ENCODE measurements around the gene CCL23.

CCL23 gene

DNA sequence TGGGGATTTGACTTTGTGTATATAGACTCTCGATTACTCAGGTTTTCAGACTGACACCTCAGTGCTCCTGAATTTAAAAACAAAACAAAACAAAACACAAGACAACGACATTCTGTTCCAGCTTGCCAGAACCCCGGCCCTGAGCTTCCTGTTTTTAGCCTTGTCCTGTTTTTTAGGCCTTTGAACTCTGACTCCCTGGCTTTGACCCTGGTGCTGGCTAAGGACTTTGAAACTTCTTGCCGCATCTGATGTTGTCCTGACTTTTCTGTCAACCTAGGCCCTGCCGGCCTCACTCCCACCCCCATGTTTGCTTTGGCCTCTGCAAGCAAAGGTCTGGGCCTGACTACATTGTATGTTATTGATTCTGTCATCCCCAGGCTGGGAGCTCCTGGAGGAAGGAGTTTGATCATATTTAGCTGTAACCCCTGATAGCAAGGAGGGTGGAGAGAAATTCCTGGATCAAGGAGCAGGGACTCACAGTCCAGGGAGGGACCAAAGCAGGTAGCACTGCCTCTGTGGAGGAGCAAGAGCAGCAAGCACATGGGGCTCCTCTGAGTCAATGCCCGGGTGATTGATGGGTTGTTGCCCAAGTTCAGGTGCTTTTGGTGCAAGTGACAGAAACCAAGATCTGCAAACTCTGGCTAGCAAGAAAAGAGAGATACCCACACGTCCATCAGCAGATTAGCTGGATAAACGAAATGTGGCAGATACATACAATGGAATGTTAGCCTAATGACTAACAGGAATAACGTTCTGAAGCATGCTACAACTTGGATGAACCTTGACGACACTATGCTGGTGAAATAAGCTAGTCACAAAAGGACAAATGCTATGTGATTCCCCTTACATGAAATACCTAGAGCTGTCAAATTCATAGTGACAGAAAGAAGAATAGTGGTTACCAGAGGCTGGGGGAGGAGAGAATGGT is 44.2 kb downstream of the CCL23 start:
- in situ Hi-C loops (cut with HindIII; ENCODE audit: low pct_unique_long_range_greater_than_20kb, low sequenced_read_pairs): no loop called here
- no peak for DNase-seq (ENCODE audit: low read depth in 1 of 2, low spot score in 1 of 2)
- TF ChIP-seq JUND (IDR thresholded peaks at IDR 0.05; ENCODE audit: low read depth): no peak

DNA sequence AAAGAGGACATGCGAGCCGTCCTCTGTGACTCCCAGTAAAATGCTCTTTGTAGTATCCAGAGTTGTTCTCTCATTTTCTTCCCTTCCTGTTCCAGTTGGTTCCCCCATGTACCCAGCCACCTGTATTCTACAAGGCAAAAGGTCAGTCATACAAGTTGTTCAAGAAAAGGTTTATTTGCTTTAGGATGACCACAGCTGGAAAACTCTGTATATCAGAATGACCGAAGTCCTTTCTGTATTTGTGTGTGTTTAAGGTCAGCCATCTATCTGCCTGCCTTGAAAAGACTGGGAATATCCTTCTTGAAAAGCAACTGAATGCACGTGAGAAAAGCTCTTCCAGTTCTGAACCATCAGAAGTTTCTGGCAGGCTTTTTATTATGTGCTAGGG is 44.8 kb downstream of the CCL23 start:
- in situ Hi-C loops (cut with HindIII; ENCODE audit: low pct_unique_long_range_greater_than_20kb, low sequenced_read_pairs): no loop called here
- TF ChIP-seq JUND (IDR thresholded peaks at IDR 0.05; ENCODE audit: low read depth): no peak
- no peak for DNase-seq (ENCODE audit: low read depth in 1 of 2, low spot score in 1 of 2)

DNA sequence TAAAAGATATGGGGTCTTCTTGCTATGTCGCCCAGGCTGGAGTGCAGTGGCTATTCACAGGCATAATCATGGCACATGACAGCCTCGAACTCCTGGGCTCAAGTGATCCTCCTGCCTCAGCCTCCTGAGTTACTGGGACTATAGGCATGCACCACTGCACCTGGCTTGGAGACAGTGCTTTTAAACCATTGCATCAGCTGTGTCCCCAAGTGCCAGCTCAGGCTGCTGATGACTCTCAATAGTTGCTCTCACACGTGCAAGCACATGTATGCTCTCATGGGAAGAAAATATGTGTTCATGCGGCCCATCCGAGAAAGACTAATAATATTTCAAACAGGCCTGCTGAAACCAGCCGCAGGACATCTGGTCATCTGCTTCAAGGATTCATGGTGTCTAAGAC is 45.2 kb downstream of the CCL23 start:
- no peak for TF ChIP-seq JUND (IDR thresholded peaks at IDR 0.05; ENCODE audit: low read depth)
- no peak for DNase-seq (ENCODE audit: low read depth in 1 of 2, low spot score in 1 of 2)
- in situ Hi-C loops (cut with HindIII; ENCODE audit: low pct_unique_long_range_greater_than_20kb, low sequenced_read_pairs): no loop called here

DNA sequence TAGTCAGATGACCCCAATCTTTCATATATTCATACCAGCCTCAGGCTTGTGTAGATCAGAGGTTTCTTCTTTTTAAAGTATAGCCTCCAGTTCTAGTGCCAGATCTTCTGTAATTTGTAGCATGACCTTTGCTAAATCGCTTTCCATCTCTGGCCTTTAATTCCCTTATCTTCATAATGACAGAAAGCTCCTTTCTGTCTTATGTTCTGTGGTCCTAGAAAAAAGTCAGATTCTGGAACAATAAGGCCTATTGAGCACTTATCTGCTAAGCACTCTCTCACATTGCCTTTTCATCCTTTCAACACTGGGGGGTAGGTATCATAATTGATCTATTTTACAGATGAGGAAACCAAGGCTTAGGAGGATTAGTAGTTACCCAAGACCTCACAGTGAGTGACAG is 45.7 kb downstream of the CCL23 start:
- no peak for TF ChIP-seq JUND (IDR thresholded peaks at IDR 0.05; ENCODE audit: low read depth)
- no peak for DNase-seq (ENCODE audit: low read depth in 1 of 2, low spot score in 1 of 2)
- in situ Hi-C loops (cut with HindIII; ENCODE audit: low pct_unique_long_range_greater_than_20kb, low sequenced_read_pairs): no loop called here

DNA sequence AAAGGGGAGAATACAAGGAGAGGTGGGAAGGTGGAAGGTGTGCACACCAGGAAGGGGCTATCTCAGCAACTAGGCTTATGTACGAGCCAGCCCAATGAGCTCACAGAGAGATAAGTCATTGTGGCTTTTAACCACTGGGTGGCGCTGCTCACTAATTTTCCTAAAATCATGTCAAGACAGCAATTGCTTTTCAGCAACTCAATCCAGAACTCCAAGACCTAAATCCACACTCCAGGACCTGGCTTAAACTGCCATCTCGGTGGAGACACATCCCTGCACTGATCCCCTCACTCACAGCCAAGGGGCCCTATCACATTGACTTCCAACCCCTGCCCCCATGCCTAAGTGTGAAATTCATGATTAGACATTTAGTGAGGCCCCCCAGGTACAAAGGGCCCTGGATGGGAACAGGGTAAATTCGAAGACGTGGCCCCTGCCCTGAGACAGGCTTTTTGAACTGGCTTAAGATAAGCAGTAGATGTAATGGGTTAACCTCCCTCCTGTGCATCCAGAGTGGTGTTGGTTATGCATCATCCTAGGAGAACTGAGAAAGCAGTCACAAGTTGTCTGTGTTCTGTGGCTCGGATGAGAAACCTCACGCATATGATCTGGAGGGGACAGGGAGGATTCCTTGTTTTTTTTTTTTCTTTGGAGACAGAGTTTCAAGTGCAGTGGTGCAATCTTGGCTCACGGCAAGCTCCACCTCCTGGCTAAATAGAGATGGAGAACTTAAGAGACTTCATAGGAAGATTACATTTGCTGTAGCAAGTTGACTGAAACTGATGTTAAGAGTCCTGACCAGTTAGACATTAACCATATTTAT is 48.0 kb downstream of the CCL23 start:
- TF ChIP-seq JUND (IDR thresholded peaks at IDR 0.05; ENCODE audit: low read depth): no peak
- in situ Hi-C loops (cut with HindIII; ENCODE audit: low pct_unique_long_range_greater_than_20kb, low sequenced_read_pairs): no loop called here

DNA sequence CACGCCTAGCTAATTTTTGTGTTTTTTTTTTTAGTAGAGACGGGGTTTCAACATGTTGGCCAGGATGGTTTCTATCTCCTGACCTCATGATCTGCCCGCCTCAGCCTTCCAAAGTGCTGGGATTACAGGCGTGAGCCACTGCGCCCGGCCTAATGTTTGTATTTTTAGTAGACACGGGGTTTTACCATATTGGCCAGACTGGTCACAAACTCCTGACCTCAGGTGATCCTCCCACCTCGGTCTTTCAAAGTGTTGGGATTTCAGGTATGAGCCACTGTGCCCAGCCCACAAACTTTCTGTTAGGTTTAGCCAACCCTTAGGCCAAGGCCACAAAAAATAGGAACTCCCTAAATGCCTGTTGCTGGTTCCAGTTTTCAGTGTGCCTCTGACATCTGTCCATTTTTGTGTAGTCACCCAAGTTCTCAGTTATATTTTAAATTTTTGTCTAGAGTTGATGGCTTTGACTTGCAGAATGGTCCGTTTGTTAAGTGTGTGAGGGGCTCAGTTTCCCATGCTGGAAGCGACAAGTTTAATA is 49.2 kb downstream of the CCL23 start:
- in situ Hi-C loops (cut with HindIII; ENCODE audit: low pct_unique_long_range_greater_than_20kb, low sequenced_read_pairs): no loop called here
- TF ChIP-seq JUND (IDR thresholded peaks at IDR 0.05; ENCODE audit: low read depth): no peak
- no peak for DNase-seq (ENCODE audit: low read depth in 1 of 2, low spot score in 1 of 2)

More for the DNA sequence above, 48.0 kb downstream of the CCL23 start:
- DNase-seq (ENCODE audit: low read depth in 1 of 2, low spot score in 1 of 2): peak; percentile 41 to 88

DNA sequence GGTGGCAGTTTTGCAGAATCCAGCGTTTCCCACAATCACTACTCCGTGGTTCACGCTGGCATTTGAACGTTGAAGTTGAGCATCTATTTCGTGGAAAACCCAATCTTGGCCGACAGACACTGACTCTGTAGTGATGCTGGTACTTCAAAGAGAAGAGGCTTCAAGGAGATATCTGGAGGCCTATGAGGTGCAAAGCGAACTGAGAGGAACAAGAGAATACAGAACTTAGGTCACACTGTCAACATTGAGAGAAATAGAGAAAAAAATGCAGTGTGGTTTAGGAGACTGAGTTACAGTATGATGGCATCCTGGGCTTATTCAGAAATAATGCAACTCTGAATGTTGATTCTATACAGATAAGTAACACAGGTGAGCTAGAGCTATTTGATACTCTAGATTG is 52.5 kb downstream of the CCL23 start:
- TF ChIP-seq JUND (IDR thresholded peaks at IDR 0.05; ENCODE audit: low read depth): no peak
- DNase-seq (ENCODE audit: low read depth in 1 of 2, low spot score in 1 of 2): no peak
- in situ Hi-C loops (cut with HindIII; ENCODE audit: low pct_unique_long_range_greater_than_20kb, low sequenced_read_pairs): no loop called here

DNA sequence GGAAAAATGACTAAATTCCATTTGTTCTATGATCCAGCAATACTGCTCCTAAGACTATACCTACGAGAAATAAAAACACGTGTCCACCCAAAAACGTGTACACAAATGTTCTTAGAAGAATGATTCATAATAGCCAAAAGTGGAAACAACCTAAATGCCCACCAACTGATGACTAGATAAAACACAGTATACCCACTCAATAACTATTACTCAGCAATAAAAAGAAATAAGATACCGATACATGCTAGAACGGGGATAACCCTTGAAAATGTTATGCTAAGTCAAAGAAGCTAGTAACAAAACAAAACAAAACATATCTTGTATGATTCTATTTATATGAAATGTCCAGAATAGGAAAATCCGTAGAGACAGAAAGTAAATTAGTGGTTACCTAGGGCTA is 54.1 kb downstream of the CCL23 start:
- in situ Hi-C loops (cut with HindIII; ENCODE audit: low pct_unique_long_range_greater_than_20kb, low sequenced_read_pairs): no loop called here
- TF ChIP-seq JUND (IDR thresholded peaks at IDR 0.05; ENCODE audit: low read depth): no peak
- DNase-seq (ENCODE audit: low read depth in 1 of 2, low spot score in 1 of 2): no peak

Measured in T47D (cell line).